ENCODE measurements around the gene SLC25A44. TPM values are rescaled to one million over a fixed set of nuclear protein-coding genes. Genes with fewer than 3 reads are reported as not detected.

The SLC25A44 gene
- total RNA-seq, 1 donor from 2014 or later, result 9.3 TPM

- peak in 1 of 2 donors; percentile 14 for DNase-seq (ENCODE audit: low read depth in 2 of 2)
These were observed 9.4 kb downstream of the SLC25A44 start for GRCh38 chr1:156203331-156203730.

GRCh38 chr1:156204686-156205085, 10.8 kb downstream of the SLC25A44 start:
- DNase-seq (ENCODE audit: low read depth in 2 of 2), result no peak

- no peak for DNase-seq (ENCODE audit: low read depth in 2 of 2)
These were observed 17.3 kb downstream of the SLC25A44 start for GRCh38 chr1:156211243-156211642.

- DNase-seq (ENCODE audit: low read depth in 2 of 2), result no peak
These were observed 18.2 kb downstream of the SLC25A44 start for GRCh38 chr1:156212130-156212529.

- DNase-seq (ENCODE audit: low read depth in 2 of 2), result peak; percentile 97 to 98
These were observed 19.1 kb downstream of the SLC25A44 start, which contains the start of gene PMF1 for GRCh38 chr1:156212833-156213643. Gene PMF1 (plus strand): TSS chr1:156213007. CDS start chr1:156213016, 9 bp downstream.

GRCh38 chr1:156213644-156213966, 19.7 kb downstream of the SLC25A44 start:
- DNase-seq (ENCODE audit: low read depth in 2 of 2), result no peak

- DNase-seq (ENCODE audit: low read depth in 2 of 2), result peak in 1 of 2 donors; percentile 48
These were observed 20.3 kb downstream of the SLC25A44 start for GRCh38 chr1:156214024-156214748.

- peak in 1 of 2 donors; percentile 13 for DNase-seq (ENCODE audit: low read depth in 2 of 2)
These were observed 22.6 kb downstream of the SLC25A44 start for GRCh38 chr1:156216361-156217086.

GRCh38 chr1:156217871-156218270, 24.0 kb downstream of the SLC25A44 start:
- peak; percentile 42 to 69 for DNase-seq (ENCODE audit: low read depth in 2 of 2)

GRCh38 chr1:156220226-156220625, 26.3 kb downstream of the SLC25A44 start:
- no peak for DNase-seq (ENCODE audit: low read depth in 2 of 2)

- DNase-seq (ENCODE audit: low read depth in 2 of 2), result no peak
These were observed 28.2 kb downstream of the SLC25A44 start for GRCh38 chr1:156221986-156222692.

GRCh38 chr1:156225677-156226014, 31.7 kb downstream of the SLC25A44 start:
- DNase-seq (ENCODE audit: low read depth in 2 of 2), result no peak

- no peak for DNase-seq (ENCODE audit: low read depth in 2 of 2)
These were observed 32.2 kb downstream of the SLC25A44 start for GRCh38 chr1:156226116-156226538.

- no peak for DNase-seq (ENCODE audit: low read depth in 2 of 2)
These were observed 32.9 kb downstream of the SLC25A44 start for GRCh38 chr1:156226782-156227181.

GRCh38 chr1:156228501-156228900, 34.6 kb downstream of the SLC25A44 start:
- DNase-seq (ENCODE audit: low read depth in 2 of 2), result no peak

GRCh38 chr1:156229809-156230472, 36.0 kb downstream of the SLC25A44 start:
- DNase-seq (ENCODE audit: low read depth in 2 of 2), result no peak

- no peak for DNase-seq (ENCODE audit: low read depth in 2 of 2)
These were observed 36.6 kb downstream of the SLC25A44 start for GRCh38 chr1:156230473-156230837.

- no peak for DNase-seq (ENCODE audit: low read depth in 2 of 2)
These were observed 38.4 kb downstream of the SLC25A44 start for GRCh38 chr1:156232201-156232894.

GRCh38 chr1:156233426-156234127, 39.7 kb downstream of the SLC25A44 start:
- DNase-seq (ENCODE audit: low read depth in 2 of 2), result peak in 1 of 2 donors; percentile 85

GRCh38 chr1:156236164-156236563, 42.3 kb downstream of the SLC25A44 start:
- DNase-seq (ENCODE audit: low read depth in 2 of 2), result no peak

Data from lung microvascular endothelial cell (primary cell).